Adrenal gland (tissue), 12 donors: ENCODE data around the gene ANKRD42. TPM values are rescaled to one million over a fixed set of nuclear protein-coding genes. Genes with fewer than 3 reads are reported as not detected.
A peak's percentile ranks its signal among the peaks of the same experiment; 100 is the strongest.

Experiments used
- DNase-seq, 7 donors: peaks; one replicate each; pipeline ENCODE4 v3.0.0-alpha.2; 2019 to 2020
- H3K27ac ChIP-seq, 5 donors: fragments of 200-600 bp; sonication (generic) in 4 of 5; 1 replicate in 3 of 5; 2 replicates in 2 of 5; pipeline versions ENCODE4 v1.5.1 to v1.8.0; 2016 to 2020; ENCODE audit warnings: mild to moderate bottlenecking in 1 of 5
- H3K27me3 ChIP-seq: fragments of 200-600 bp; 2 replicates; pipeline ENCODE4 v1.8.0; 2021
- H3K36me3 ChIP-seq, 2 donors: fragments of 200-600 bp; replicated peaks in 1 of 2; 1 replicate in 1 of 2; 2 replicates in 1 of 2; pipeline versions ENCODE4 v1.5.1 to v1.8.0; 2018 to 2022
- H3K4me1 ChIP-seq, 2 donors: fragments of 200-600 bp; replicated peaks in 1 of 2; 1 replicate in 1 of 2; 2 replicates in 1 of 2; pipeline versions ENCODE4 v1.5.1 to v1.8.0; 2018 to 2021
- H3K4me3 ChIP-seq, 4 donors: fragments of 200-600 bp; sonication (generic) in 3 of 4; one replicate each; pipeline ENCODE4 v1.5.1; 2016 to 2018
- H3K9me3 ChIP-seq, 3 donors: fragments of 200-600 bp; sonication (generic) in 1 of 3; replicated peaks in 1 of 3; 1 replicate in 2 of 3; 2 replicates in 1 of 3; pipeline versions ENCODE4 v1.5.1 to v1.8.0; 2016 to 2021
- CTCF ChIP-seq, 6 experiments: fragments of 450-650 bp in 4 of 6; fragments of 200-600 bp in 2 of 6; sonication (generic) in 1 of 6; IDR thresholded peaks; 1 replicate in 5 of 6; 2 replicates in 1 of 6; pipeline versions ENCODE4 v1.5.1 to v1.8.0; 2016 to 2021; ENCODE audit warnings: antibody characterized with exemption in 6 of 6, mild to moderate bottlenecking in 2 of 6, moderate library complexity in 1 of 6
- POLR2A ChIP-seq, 2 donors: fragments of 450-650 bp; IDR thresholded peaks; one replicate each; pipeline ENCODE4 v1.6.1; 2017; ENCODE audit warnings: antibody characterized with exemption in 2 of 2, mild to moderate bottlenecking in 2 of 2, moderate library complexity in 1 of 2
- WGBS, 4 donors: extraction: QIAGEN DNeasy Blood & Tissue Kit in 2 of 4; methylation state at CpG; one replicate each; pipeline versions ENCODE4 v1.1.5 to v1.1.7; 2013 to 2017; 5-methylcytosine and 5-hydroxymethylcytosine counted together
- intact Hi-C, 2 donors: fragments of 100-400 bp; cut with DNase I; formaldehyde crosslinking; loops; one replicate each; pipeline versions ENCODE4 v1.14.1 to v1.15.0; 2022 to 2023
- polyA plus RNA-seq, 3 donors: library from polyadenylated mRNA; stranded (reverse); fragments of 200-250 nt in 2 of 3; fragments of 350-450 nt in 1 of 3; fragmentation: Illumina TruSeq in 1 of 3; extraction: RNeasy Lipid Tissue Mini Kit (QIAGEN cat#74804) in 1 of 3; gene quantifications; one replicate each; pipeline ENCODE4 v1.2.3, GENCODE V29; 2013 to 2014
- total RNA-seq, 9 donors: library from RNA; depleted of rRNA in 4 of 9; stranded (reverse); fragments of >200 nt in 4 of 9; fragments of 120-200 nt in 1 of 9; fragmentation: NEBNext Ultra II Directional in 1 of 9; extraction: Animal tissue kit (Norgen Biotek cat#: 25700) in 1 of 9; gene quantifications; one replicate each; pipeline versions ENCODE4 v1.1.0 to v1.2.4, GENCODE V29; 2013 to 2023
- donor health status: healthy with polysubstance abuse.
- donor health status: Bipolar disorder and iron deficiency.
- donor health status: DM: yes; HTN: yes; CAD: no.
- donor health status: DM: no; HTN: no; CAD: no.
- donor health status: DM: no; HTN: no; CAD: no.
- donor health status: DM: yes; HTN: yes; CAD: no.

Gene ANKRD42
- total and polyA plus RNA-seq, 12 donors, result 9.0 to 34.3 (median 23.3) TPM

- peak within 1 kb of the TSS; percentile 82 to 96 (median 86) for H3K4me3 ChIP-seq
- no peaks in the 10 kb centered on the region for H3K9me3 ChIP-seq
- H3K27me3 ChIP-seq, result no peaks in the 10 kb centered on the region
- peak within 1 kb of the TSS; percentile 97 to 100 (median 98) for H3K27ac ChIP-seq
- 0 to 1% (median 0%) methylated on average over 18 to 55 of the region's 55 CpGs; no CpG with 5 or more reads in 1 of the 4 donors for WGBS, 4 donors
- H3K4me1 ChIP-seq, result peaks cover 9 to 36% of the 10 kb centered on the region in 2 donors
- intact Hi-C loops, result loop anchor here in 1 of 2 donors (10.0 kb wide), 1 partner anchor 252 kb away; the partner anchor contains the start of genes DDIAS and PRCP
- no peak for TF ChIP-seq CTCF (IDR thresholded peaks at IDR 0.05)
- TF ChIP-seq POLR2A (IDR thresholded peaks at IDR 0.05), result peak; percentile 99 to 100
- peak in 1 of 7 donors; percentile 100 for DNase-seq
- H3K36me3 ChIP-seq, result no peaks in the 10 kb centered on the region
Observed at GRCh38 chr11:83156996-83157593, 36.4 kb upstream of the ANKRD42 start, which contains the start of gene PCF11. Gene PCF11, plus strand, starts transcription at chr11:83157131. Its CDS starts 309 bp downstream, at chr11:83157440.

GRCh38 chr11:83157594-83158356 lies 35.7 kb upstream of the ANKRD42 start:
- TF ChIP-seq CTCF (IDR thresholded peaks at IDR 0.05) (no peak), POLR2A (IDR thresholded peaks at IDR 0.05) (peak in 1 of 2 donors; percentile 25)
- intact Hi-C loops, result loop anchor here in 1 of 2 donors (10.0 kb wide), 1 partner anchor 253 kb away; the partner anchor contains the start of genes DDIAS and PRCP

GRCh38 chr11:83158357-83158786 lies 35.1 kb upstream of the ANKRD42 start:
- 0 to 1% (median 0%) methylated on average over 5 of the region's 5 CpGs for WGBS, 4 donors
- Histone ChIP-seq H3K4me3 (peak overlapping the region; percentile 61 to 96 (median 80)), H3K27me3 (no peaks in the 10 kb centered on the region), H3K4me1 (peaks cover 9 to 49% of the 10 kb centered on the region in 2 donors), H3K36me3 (no peaks in the 10 kb centered on the region), H3K9me3 (no peaks in the 10 kb centered on the region), H3K27ac (peak overlapping the region in 4 of 5 donors; percentile 97 to 100 (median 98))
- TF ChIP-seq POLR2A (IDR thresholded peaks at IDR 0.05) (no peak), CTCF (IDR thresholded peaks at IDR 0.05) (no peak)
- intact Hi-C loops, result loop anchor here in 1 of 2 donors (10.0 kb wide), 1 partner anchor 254 kb away; the partner anchor contains the start of genes DDIAS and PRCP
- no peak for DNase-seq

More at GRCh38 chr11:83157594-83158356, 35.7 kb upstream of the ANKRD42 start:
- peak overlapping the region; percentile 61 to 96 (median 86) for H3K4me3 ChIP-seq
- no peaks in the 10 kb centered on the region for H3K36me3 ChIP-seq
- peak overlapping the region; percentile 97 to 100 (median 98) for H3K27ac ChIP-seq
- WGBS, 4 donors, result 0 to 1% (median 0%) methylated on average over 16 to 18 of the region's 18 CpGs
- no peaks in the 10 kb centered on the region for H3K27me3 ChIP-seq
- H3K9me3 ChIP-seq, result no peaks in the 10 kb centered on the region
- peaks cover 9 to 43% of the 10 kb centered on the region in 2 donors for H3K4me1 ChIP-seq
- DNase-seq, result peak; percentile 60 to 76 (median 66)
